Stomach (tissue), 4 donors: ENCODE measurements around the gene RNF114.
"Not testable (repeated sequence)": the region's sequence is repeated elsewhere in the genome, so short reads cannot be mapped to it uniquely, and the experiment has no call there.

Experiments used
- CTCF ChIP-seq, 7 experiments: fragments of 450-650 bp in 4 of 7; fragments of 200-600 bp in 3 of 7; sonication (generic) in 3 of 7; IDR thresholded peaks; one replicate each; pipeline ENCODE4 v1.5.1; 2016 to 2019; ENCODE audit warnings: antibody characterized with exemption in 7 of 7, control low read depth in 2 of 7, mild to moderate bottlenecking in 1 of 7
- EP300 ChIP-seq: sonication (generic); formaldehyde crosslinking; IDR thresholded peaks from one replicate; pipeline ENCODE4 v1.6.1; 2017; ENCODE audit warnings: antibody characterized with exemption
- POLR2A ChIP-seq, 4 donors: fragments of 450-650 bp; IDR thresholded peaks; one replicate each; pipeline ENCODE4 v1.6.1; 2016; ENCODE audit warnings: antibody characterized with exemption in 4 of 4, control low read depth in 2 of 4, mild to moderate bottlenecking in 1 of 4, moderate library complexity in 1 of 4
- POLR2AphosphoS5 ChIP-seq, 3 donors: sonication (generic); formaldehyde crosslinking; IDR thresholded peaks; one replicate each; pipeline ENCODE4 v1.6.1; 2016; ENCODE audit warnings: antibody characterized with exemption in 3 of 3

DNA sequence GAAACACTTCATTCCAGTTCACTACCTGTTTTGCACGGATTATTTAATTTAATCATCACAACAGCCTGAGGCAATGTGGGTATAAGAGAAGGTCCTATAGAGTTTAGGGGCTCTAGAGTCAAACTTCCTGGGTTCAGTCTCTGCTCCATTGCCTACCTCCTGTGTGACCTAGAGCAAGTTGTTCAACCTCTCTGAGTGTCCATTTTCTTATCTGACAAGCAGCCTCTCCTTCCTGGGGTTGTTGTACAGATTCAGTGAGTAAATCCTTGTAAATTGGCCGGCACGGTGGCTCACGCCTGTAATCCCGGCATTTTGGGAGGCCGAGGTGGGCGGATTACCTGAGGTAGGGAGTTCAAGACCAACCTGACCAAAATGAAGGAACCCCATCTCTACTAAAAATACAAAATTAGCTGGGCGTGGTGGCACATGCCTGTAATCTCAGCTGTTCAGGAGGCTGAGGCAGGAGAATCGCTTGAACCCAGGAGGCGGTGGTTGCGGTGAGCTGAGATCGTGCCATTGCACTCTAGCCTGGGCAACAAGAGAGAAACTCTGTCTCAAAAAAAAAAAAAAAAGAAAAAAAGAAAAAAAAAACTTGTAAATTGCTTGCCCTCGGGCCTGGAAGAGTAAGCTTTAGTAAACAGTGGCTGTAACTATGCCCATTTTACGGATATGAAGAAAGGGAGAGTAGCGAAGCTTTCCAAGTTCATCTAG lies 62.4 kb downstream of the RNF114 start:
- not testable (repeated sequence) for TF ChIP-seq CTCF (IDR thresholded peaks at IDR 0.05); POLR2A (IDR thresholded peaks at IDR 0.05); POLR2AphosphoS5 (IDR thresholded peaks at IDR 0.05); EP300
